Measurements from ENCODE around the gene VWCE. TPM values are rescaled to one million over a fixed set of nuclear protein-coding genes. Genes with fewer than 3 reads are reported as not detected.

The VWCE gene
- total and polyA plus RNA-seq, 10 of the 15 experiments (the other 5 are each of a cell fraction or from before 2014, with no cell fraction given): 0.10 to 4.9 (median 2.4) TPM

DNA sequence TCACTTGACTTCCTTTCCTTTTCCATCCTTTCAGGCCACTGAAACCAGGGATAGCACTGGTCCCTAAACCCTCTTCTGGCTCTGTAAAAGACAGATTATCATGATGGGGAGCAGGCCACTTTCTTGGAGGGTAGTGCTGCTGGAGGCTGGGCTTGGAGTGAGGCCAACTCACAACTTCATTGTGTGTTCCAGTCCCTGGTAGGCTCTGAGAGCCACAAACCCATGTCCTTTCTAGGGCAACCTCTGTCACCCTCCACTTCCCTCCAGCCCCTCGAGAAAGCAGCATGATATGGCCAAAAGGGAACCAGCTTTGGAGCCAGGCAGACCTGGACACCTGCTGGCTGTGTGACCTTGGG lies 40.2 kb upstream of the VWCE start:
- ATAC-seq (no peak), FAIRE-seq (no peak), DNase-seq (ENCODE audit: low read depth, low spot score) (no peak)
- Histone ChIP-seq H3K9ac (ENCODE audit: control insufficient read depth, insufficient read depth, low read length) (no peak overlapping the region), H3K4me3 (no peak overlapping the region), H3K4me2 (ENCODE audit: control insufficient read depth, insufficient read depth) (no peak overlapping the region; the same call in 1 of the 2 replicates), H3K79me2 (ENCODE audit: control insufficient read depth, insufficient read depth, low read length) (peaks cover 39% of the 10 kb centered on the region), H4K20me1 (ENCODE audit: control insufficient read depth, insufficient read depth) (no peaks in the 10 kb centered on the region; the same call in 1 of the 2 replicates), H2AFZ (ENCODE audit: control insufficient read depth, low read depth, low read length) (no peak overlapping the region), H3K9me3 (replicated peaks; ENCODE audit: control insufficient read depth, insufficient read depth, low read length) (no peaks in the 10 kb centered on the region), H3K4me1 (ENCODE audit: control insufficient read depth, insufficient read depth, low read length) (peaks cover 20% of the 10 kb centered on the region), H3K27ac (ENCODE audit: control insufficient read depth, insufficient read depth) (no peak overlapping the region), H3K36me3 (ENCODE audit: control insufficient read depth in 2 of 2, insufficient read depth in 2 of 2, low read length in 1 of 2) (peaks cover 2 to 7% of the 10 kb centered on the region in 2 experiments; a peak in 3 of 4 replicates), H3K27me3 (replicated peaks in 1 of 2; ENCODE audit: control insufficient read depth in 2 of 2, insufficient read depth in 2 of 2, low read length in 1 of 2) (no peaks in the 10 kb centered on the region)
- ChIA-PET POLR2A (interaction anchor here (0.6 to 5.9 kb wide), 9 partner anchors 19 to 164 kb away, joined by 3 to 86 read pairs (median 8); partner anchors contain the start of genes CYB561A3, TMEM138 and TMEM216), CTCF (interaction anchor here (1.2 to 10.2 kb wide), 18 partner anchors 8 to 504 kb away, joined by 3 to 729 read pairs (median 16); partner anchors contain the start of genes CPSF7, CYB561A3, SDHAF2 and TMEM138), SMC1A (ENCODE audit: uncharacterized antibody, unreplicated experiment) (interaction anchor here (0.8 to 8.1 kb wide), 15 partner anchors 10 to 100 kb away, joined by 3 to 414 read pairs (median 9); partner anchors contain the start of genes CYB561A3, TMEM138, TMEM216 and VWCE), RAD21 (ENCODE audit: unreplicated experiment) (interaction anchor here (0.8 to 6.5 kb wide), 14 partner anchors 8 to 100 kb away, joined by 3 to 424 read pairs (median 8); partner anchors contain the start of genes CYB561A3, TMEM138, TMEM216 and VWCE)
- intact Hi-C loops (cut with micrococcal nuclease; ENCODE audit: unreplicated experiment): loop anchor here (10.0 kb wide), 1 partner anchor 81 kb away; no protein-coding TSS in a partner anchor
- BruUV-seq (replicated peaks): no TSS peak
- WGBS (ENCODE audit: insufficient coverage, insufficient replicate concordance, low lambda C conversion rate, missing lambda C conversion rate): 54% methylated on average over 1 of the region's 1 CpG
- TF ChIP-seq ZZZ3 (IDR thresholded peaks at IDR 0.05; ENCODE audit: control insufficient read depth, insufficient read length, low read depth) (no peak), CREB1 (IDR thresholded peaks at IDR 0.05; ENCODE audit: low read depth) (no peak), MYB (IDR thresholded peaks at IDR 0.05; ENCODE audit: borderline replicate concordance, low read depth, low read length) (no peak), EZH2 (IDR thresholded peaks at IDR 0.05; ENCODE audit: borderline replicate concordance, control insufficient read depth, low read depth, low read length) (no peak), CBX3 (IDR thresholded peaks at IDR 0.05; ENCODE audit: borderline replicate concordance, low read depth) (no peak), ATF7 (IDR thresholded peaks at IDR 0.05; ENCODE audit: low read depth) (no peak)
- TF ChIP-seq, protein P1, sequence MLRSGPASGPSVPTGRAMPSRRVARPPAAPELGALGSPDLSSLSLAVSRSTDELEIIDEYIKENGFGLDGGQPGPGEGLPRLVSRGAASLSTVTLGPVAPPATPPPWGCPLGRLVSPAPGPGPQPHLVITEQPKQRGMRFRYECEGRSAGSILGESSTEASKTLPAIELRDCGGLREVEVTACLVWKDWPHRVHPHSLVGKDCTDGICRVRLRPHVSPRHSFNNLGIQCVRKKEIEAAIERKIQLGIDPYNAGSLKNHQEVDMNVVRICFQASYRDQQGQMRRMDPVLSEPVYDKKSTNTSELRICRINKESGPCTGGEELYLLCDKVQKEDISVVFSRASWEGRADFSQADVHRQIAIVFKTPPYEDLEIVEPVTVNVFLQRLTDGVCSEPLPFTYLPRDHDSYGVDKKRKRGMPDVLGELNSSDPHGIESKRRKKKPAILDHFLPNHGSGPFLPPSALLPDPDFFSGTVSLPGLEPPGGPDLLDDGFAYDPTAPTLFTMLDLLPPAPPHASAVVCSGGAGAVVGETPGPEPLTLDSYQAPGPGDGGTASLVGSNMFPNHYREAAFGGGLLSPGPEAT (IDR thresholded peaks at IDR 0.05; ENCODE audit: low read depth): no peak
- TF ChIP-seq, protein P2, sequence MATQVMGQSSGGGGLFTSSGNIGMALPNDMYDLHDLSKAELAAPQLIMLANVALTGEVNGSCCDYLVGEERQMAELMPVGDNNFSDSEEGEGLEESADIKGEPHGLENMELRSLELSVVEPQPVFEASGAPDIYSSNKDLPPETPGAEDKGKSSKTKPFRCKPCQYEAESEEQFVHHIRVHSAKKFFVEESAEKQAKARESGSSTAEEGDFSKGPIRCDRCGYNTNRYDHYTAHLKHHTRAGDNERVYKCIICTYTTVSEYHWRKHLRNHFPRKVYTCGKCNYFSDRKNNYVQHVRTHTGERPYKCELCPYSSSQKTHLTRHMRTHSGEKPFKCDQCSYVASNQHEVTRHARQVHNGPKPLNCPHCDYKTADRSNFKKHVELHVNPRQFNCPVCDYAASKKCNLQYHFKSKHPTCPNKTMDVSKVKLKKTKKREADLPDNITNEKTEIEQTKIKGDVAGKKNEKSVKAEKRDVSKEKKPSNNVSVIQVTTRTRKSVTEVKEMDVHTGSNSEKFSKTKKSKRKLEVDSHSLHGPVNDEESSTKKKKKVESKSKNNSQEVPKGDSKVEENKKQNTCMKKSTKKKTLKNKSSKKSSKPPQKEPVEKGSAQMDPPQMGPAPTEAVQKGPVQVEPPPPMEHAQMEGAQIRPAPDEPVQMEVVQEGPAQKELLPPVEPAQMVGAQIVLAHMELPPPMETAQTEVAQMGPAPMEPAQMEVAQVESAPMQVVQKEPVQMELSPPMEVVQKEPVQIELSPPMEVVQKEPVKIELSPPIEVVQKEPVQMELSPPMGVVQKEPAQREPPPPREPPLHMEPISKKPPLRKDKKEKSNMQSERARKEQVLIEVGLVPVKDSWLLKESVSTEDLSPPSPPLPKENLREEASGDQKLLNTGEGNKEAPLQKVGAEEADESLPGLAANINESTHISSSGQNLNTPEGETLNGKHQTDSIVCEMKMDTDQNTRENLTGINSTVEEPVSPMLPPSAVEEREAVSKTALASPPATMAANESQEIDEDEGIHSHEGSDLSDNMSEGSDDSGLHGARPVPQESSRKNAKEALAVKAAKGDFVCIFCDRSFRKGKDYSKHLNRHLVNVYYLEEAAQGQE (IDR thresholded peaks at IDR 0.05; ENCODE audit: low read depth, low read length): no peak
- TF ChIP-seq, protein P3, sequence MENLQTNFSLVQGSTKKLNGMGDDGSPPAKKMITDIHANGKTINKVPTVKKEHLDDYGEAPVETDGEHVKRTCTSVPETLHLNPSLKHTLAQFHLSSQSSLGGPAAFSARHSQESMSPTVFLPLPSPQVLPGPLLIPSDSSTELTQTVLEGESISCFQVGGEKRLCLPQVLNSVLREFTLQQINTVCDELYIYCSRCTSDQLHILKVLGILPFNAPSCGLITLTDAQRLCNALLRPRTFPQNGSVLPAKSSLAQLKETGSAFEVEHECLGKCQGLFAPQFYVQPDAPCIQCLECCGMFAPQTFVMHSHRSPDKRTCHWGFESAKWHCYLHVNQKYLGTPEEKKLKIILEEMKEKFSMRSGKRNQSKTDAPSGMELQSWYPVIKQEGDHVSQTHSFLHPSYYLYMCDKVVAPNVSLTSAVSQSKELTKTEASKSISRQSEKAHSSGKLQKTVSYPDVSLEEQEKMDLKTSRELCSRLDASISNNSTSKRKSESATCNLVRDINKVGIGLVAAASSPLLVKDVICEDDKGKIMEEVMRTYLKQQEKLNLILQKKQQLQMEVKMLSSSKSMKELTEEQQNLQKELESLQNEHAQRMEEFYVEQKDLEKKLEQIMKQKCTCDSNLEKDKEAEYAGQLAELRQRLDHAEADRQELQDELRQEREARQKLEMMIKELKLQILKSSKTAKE (IDR thresholded peaks at IDR 0.05; ENCODE audit: low read depth, poor library complexity, severe bottlenecking): no peak
- in situ Hi-C loops (cut with MboI): loop anchor here (5.0 kb wide), 1 partner anchor 52 kb away; no protein-coding TSS in a partner anchor
